ENCODE data around the gene AP2M1.
A peak's percentile ranks its signal among the peaks of the same experiment; 100 is the strongest.

AP2M1 gene

GRCh38 chr3:184211718-184212117 is 37.1 kb downstream of the AP2M1 start:
- no peaks in the 10 kb centered on the region for H3K9me3 ChIP-seq
- no peaks in the 10 kb centered on the region for H3K36me3 ChIP-seq
- no peaks in the 10 kb centered on the region for H3K4me1 ChIP-seq (ENCODE audit: control insufficient read depth in 1 of 2, insufficient read depth in 1 of 2, low read depth in 1 of 2, low read length in 1 of 2)
- TF ChIP-seq, protein P1, sequence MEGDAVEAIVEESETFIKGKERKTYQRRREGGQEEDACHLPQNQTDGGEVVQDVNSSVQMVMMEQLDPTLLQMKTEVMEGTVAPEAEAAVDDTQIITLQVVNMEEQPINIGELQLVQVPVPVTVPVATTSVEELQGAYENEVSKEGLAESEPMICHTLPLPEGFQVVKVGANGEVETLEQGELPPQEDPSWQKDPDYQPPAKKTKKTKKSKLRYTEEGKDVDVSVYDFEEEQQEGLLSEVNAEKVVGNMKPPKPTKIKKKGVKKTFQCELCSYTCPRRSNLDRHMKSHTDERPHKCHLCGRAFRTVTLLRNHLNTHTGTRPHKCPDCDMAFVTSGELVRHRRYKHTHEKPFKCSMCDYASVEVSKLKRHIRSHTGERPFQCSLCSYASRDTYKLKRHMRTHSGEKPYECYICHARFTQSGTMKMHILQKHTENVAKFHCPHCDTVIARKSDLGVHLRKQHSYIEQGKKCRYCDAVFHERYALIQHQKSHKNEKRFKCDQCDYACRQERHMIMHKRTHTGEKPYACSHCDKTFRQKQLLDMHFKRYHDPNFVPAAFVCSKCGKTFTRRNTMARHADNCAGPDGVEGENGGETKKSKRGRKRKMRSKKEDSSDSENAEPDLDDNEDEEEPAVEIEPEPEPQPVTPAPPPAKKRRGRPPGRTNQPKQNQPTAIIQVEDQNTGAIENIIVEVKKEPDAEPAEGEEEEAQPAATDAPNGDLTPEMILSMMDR (IDR thresholded peaks at IDR 0.05) = no peak
- H3K4me3 ChIP-seq (ENCODE audit: low read depth in 1 of 2, low read length in 1 of 2) = no peak overlapping the region
- peaks cover 62% of the 10 kb centered on the region for H3K27me3 ChIP-seq
- no peak overlapping the region for H3K27ac ChIP-seq

DNA sequence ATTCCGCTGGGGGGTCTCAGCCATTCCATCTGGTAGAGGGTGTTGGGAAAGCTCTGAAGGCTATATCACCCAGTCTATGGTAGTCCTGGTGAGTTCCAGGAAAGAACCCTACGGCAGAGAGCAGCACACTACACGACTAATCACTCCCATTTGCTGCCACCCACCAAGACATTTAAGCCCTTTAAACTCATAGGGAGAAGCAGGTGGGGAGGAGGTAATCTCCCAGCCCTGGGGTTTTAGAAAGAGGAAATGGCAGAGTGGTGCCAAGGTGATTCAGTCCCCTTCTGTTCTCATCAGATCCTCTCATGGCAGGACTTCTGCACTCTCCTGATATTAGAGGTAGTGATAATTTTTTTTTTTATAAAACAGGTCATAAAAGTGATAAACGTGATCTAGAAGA is 44.2 kb downstream of the AP2M1 start:
- Histone ChIP-seq H3K9me3 (no peaks in the 10 kb centered on the region), H3K27ac (no peak overlapping the region), H3K4me1 (ENCODE audit: control insufficient read depth in 1 of 2, insufficient read depth in 1 of 2, low read depth in 1 of 2, low read length in 1 of 2) (no peaks in the 10 kb centered on the region), H3K36me3 (no peaks in the 10 kb centered on the region), H3K4me3 (ENCODE audit: low read depth in 1 of 2, low read length in 1 of 2) (no peak overlapping the region), H3K27me3 (peaks cover 69% of the 10 kb centered on the region)
- TF ChIP-seq, protein P1 (IDR thresholded peaks at IDR 0.05) = no peak

DNA sequence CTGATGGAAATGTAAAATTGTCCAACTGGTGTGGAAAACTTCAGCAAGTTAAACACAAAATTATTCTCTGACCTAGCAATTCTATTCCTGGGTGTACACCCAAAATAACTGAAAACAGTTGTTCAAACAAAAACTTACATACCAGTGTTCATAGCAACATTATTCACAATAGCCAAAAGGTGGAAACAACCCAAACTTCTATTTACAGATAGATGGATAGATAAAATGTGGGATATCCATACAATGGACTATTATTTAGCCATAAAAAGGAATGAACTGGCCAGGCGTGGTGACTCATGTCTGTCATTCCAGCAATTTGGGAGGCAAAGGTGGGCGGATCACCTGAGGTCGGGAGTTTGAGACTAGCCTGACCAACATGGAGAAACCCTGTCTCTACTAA is 47.9 kb downstream of the AP2M1 start:
- Histone ChIP-seq H3K27ac (no peak overlapping the region), H3K4me3 (ENCODE audit: low read depth in 1 of 2, low read length in 1 of 2) (no peak overlapping the region), H3K4me1 (ENCODE audit: control insufficient read depth in 1 of 2, insufficient read depth in 1 of 2, low read depth in 1 of 2, low read length in 1 of 2) (no peaks in the 10 kb centered on the region), H3K9me3 (no peaks in the 10 kb centered on the region), H3K27me3 (peaks cover 81% of the 10 kb centered on the region), H3K36me3 (no peaks in the 10 kb centered on the region)
- TF ChIP-seq, protein P1 (IDR thresholded peaks at IDR 0.05) = no peak

- TF ChIP-seq, protein P1 (IDR thresholded peaks at IDR 0.05) = no peak
- H3K27me3 ChIP-seq = peaks cover 83% of the 10 kb centered on the region
- no peaks in the 10 kb centered on the region for H3K36me3 ChIP-seq
- H3K9me3 ChIP-seq = no peaks in the 10 kb centered on the region
- H3K27ac ChIP-seq = no peak overlapping the region
- no peaks in the 10 kb centered on the region for H3K4me1 ChIP-seq (ENCODE audit: control insufficient read depth in 1 of 2, insufficient read depth in 1 of 2, low read depth in 1 of 2, low read length in 1 of 2)
- no peak overlapping the region for H3K4me3 ChIP-seq (ENCODE audit: low read depth in 1 of 2, low read length in 1 of 2)
Measured at GRCh38 chr3:184223946-184224345, 49.3 kb downstream of the AP2M1 start.

GRCh38 chr3:184227481-184227935 is 52.9 kb downstream of the AP2M1 start:
- no peaks in the 10 kb centered on the region for H3K36me3 ChIP-seq
- H3K4me3 ChIP-seq (ENCODE audit: low read depth in 1 of 2, low read length in 1 of 2) = no peak overlapping the region
- H3K27ac ChIP-seq = no peak overlapping the region
- peaks cover 0 to 10% of the 10 kb centered on the region in 2 experiments for H3K4me1 ChIP-seq (ENCODE audit: control insufficient read depth in 1 of 2, insufficient read depth in 1 of 2, low read depth in 1 of 2, low read length in 1 of 2)
- TF ChIP-seq, protein P1 (IDR thresholded peaks at IDR 0.05) = peak; percentile 69
- peaks cover 96% of the 10 kb centered on the region for H3K27me3 ChIP-seq
- no peaks in the 10 kb centered on the region for H3K9me3 ChIP-seq

Data from neutrophil (primary cell).